Stimulated activated CD4-positive, alpha-beta T cell treated with anti-CD3 and anti-CD28 coated beads, Interleukin-2, amount 100 ng/mL, for 4 hours (primary cell): ENCODE data around the gene CTR9.
"Not testable (repeated sequence)": the region's sequence is repeated elsewhere in the genome, so short reads cannot be mapped to it uniquely, and the experiment has no call there.

Source experiments
- DNase-seq: peaks from one replicate; pipeline ENCODE4 v3.0.0-alpha.2; 2020; ENCODE audit warnings: low read depth

Gene CTR9

DNA sequence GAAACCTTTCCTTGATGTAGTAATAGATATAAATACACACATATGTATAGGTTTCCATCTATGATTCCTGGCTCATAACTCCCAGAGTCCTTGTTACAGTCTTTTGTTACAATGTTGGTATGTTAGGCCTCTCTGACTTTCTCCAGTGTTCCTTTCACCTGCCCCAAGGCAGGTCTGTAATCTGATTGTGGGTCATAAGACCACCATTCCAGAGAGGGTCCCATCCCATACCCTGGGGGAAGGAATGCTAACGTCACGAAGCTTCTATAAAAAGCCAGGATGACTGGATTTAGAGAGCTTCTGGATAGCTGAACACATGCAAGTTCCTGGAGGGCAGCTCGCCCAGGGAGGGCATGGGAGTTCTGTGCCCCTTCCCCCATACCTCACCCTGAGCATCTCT lies 71.4 kb downstream of the CTR9 start:
- DNase-seq = not testable (repeated sequence)

DNA sequence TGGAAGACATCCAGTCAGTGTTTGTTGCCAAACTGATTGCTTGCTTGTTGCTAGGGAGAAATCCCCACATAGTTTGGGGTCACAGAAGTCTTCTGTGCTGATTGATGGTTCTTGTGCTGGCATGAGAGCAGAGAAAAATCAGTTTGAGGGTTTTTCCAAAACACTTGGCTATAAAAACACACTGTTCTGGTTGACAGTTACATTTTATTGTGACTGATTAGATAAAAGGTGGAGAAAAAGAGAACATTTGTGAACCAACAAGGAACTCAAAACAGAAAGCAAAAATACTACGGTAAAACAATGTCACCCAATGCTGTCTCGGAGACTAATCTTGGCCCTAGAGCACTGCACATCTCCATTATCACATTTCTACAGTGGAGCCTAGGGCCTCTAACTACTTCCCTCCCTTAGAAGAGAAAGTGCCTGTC lies 72.1 kb downstream of the CTR9 start:
- no peak for DNase-seq

DNA sequence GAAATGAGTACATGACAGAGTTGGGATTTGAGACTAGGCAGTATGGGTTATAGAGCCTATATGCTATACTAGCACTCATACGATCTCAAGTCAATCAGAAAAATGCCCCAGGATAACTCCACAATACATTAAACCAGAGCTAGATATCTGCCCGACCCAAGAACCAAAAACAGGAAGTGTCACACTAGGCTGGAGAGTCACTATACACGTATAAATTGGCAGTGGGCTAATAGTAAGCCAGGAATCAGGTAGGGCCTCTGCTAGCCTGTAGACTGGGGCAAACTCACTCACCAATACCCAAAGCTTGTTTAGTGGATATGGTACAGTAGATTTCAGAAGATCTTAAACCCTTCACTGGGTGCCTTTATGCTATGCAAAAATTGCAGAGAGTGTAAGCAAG lies 73.8 kb downstream of the CTR9 start:
- no peak for DNase-seq

DNA sequence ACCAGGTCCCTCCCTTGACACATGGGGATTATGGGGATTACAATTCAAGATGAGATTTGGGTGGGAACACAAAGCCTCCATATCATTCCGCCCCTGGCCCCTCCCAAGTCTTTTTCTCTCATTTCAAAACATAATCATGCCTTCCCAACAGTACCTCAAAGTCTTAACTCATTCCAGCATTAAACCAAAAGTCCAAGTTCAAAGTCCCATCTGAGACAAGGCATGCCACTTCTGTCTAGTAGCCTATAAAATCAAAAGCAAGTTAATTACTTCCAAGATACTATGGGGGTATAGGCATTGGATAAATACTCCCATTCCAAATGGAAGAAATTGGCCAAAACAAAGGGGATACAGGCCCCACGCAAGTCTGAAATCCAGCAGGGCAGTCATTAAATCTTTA lies 77.4 kb downstream of the CTR9 start:
- no peak for DNase-seq

DNA sequence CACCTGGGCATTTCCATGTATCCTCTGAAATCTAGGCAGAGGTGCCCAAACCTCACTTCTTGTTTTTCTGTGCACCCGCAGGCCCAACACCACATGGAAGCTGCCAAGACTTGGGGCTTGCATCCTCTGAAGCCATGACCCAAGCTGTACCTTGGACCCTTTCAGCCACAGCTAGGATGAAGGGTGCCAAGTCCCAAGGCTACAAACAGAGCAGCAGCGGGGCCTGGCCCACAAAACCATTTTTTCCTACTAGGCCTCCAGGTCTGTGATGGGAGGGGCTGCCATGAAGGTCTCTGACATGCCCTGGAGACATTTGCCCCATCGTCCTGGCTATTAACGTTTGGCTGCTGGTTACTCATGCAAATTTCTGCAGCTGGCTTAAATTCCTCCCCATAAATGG lies 78.1 kb downstream of the CTR9 start:
- DNase-seq = no peak
